ENCODE data around the gene PSEN1. TPM values are rescaled to one million over a fixed set of nuclear protein-coding genes. Genes with fewer than 3 reads are reported as not detected.

PSEN1 gene
- total and polyA plus RNA-seq, 10 of the 15 experiments (the other 5 are each of a cell fraction or from before 2014, with no cell fraction given), result 8.9 to 32.3 (median 21.8) TPM

- Histone ChIP-seq H3K9me3 (replicated peaks; ENCODE audit: control insufficient read depth, insufficient read depth, low read length) (no peaks in the 10 kb centered on the region), H3K4me2 (ENCODE audit: control insufficient read depth, insufficient read depth) (no peak overlapping the region), H3K27ac (ENCODE audit: control insufficient read depth, insufficient read depth) (no peak overlapping the region), H2AFZ (ENCODE audit: control insufficient read depth, low read depth, low read length) (no peak overlapping the region), H3K79me2 (ENCODE audit: control insufficient read depth, insufficient read depth, low read length) (peaks cover 4% of the 10 kb centered on the region; the same call in 1 of the 2 replicates), H3K9ac (ENCODE audit: control insufficient read depth, insufficient read depth, low read length) (no peak overlapping the region), H3K4me3 (no peak overlapping the region), H3K4me1 (ENCODE audit: control insufficient read depth, insufficient read depth, low read length) (peaks cover 26% of the 10 kb centered on the region), H4K20me1 (ENCODE audit: control insufficient read depth, insufficient read depth) (no peaks in the 10 kb centered on the region), H3K27me3 (replicated peaks in 1 of 2; ENCODE audit: control insufficient read depth in 2 of 2, insufficient read depth in 2 of 2, low read length in 1 of 2) (no peaks in the 10 kb centered on the region), H3K36me3 (ENCODE audit: control insufficient read depth in 2 of 2, insufficient read depth in 2 of 2, low read length in 1 of 2) (no peaks in the 10 kb centered on the region; a peak in 1 of 4 replicates)
- POLR2A ChIA-PET, result no interaction called here
- RAD21 ChIA-PET (ENCODE audit: unreplicated experiment), result no interaction called here
- no peak for FAIRE-seq
- SMC1A ChIA-PET (ENCODE audit: uncharacterized antibody, unreplicated experiment), result interaction anchor here (0.8 to 1.1 kb wide), 2 partner anchors 27 to 38 kb away, joined by 3 read pairs; no protein-coding TSS in a partner anchor
- in situ Hi-C loops (cut with MboI), result no loop called here
- intact Hi-C loops (cut with micrococcal nuclease; ENCODE audit: unreplicated experiment), result no loop called here
- no peak for DNase-seq (ENCODE audit: low read depth, low spot score)
- no peak for ATAC-seq
- TF ChIP-seq, protein P1, sequence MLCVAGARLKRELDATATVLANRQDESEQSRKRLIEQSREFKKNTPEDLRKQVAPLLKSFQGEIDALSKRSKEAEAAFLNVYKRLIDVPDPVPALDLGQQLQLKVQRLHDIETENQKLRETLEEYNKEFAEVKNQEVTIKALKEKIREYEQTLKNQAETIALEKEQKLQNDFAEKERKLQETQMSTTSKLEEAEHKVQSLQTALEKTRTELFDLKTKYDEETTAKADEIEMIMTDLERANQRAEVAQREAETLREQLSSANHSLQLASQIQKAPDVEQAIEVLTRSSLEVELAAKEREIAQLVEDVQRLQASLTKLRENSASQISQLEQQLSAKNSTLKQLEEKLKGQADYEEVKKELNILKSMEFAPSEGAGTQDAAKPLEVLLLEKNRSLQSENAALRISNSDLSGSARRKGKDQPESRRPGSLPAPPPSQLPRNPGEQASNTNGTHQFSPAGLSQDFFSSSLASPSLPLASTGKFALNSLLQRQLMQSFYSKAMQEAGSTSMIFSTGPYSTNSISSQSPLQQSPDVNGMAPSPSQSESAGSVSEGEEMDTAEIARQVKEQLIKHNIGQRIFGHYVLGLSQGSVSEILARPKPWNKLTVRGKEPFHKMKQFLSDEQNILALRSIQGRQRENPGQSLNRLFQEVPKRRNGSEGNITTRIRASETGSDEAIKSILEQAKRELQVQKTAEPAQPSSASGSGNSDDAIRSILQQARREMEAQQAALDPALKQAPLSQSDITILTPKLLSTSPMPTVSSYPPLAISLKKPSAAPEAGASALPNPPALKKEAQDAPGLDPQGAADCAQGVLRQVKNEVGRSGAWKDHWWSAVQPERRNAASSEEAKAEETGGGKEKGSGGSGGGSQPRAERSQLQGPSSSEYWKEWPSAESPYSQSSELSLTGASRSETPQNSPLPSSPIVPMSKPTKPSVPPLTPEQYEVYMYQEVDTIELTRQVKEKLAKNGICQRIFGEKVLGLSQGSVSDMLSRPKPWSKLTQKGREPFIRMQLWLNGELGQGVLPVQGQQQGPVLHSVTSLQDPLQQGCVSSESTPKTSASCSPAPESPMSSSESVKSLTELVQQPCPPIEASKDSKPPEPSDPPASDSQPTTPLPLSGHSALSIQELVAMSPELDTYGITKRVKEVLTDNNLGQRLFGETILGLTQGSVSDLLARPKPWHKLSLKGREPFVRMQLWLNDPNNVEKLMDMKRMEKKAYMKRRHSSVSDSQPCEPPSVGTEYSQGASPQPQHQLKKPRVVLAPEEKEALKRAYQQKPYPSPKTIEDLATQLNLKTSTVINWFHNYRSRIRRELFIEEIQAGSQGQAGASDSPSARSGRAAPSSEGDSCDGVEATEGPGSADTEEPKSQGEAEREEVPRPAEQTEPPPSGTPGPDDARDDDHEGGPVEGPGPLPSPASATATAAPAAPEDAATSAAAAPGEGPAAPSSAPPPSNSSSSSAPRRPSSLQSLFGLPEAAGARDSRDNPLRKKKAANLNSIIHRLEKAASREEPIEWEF (IDR thresholded peaks at IDR 0.05; ENCODE audit: insufficient replicate concordance, low read depth, low read length), result no peak
- TF ChIP-seq NR2C1 (IDR thresholded peaks at IDR 0.05), result no peak
- CTCF ChIA-PET, result no interaction called here
- no TSS peak for BruUV-seq (replicated peaks)
- 89% methylated on average over 27 of the region's 27 CpGs for WGBS (ENCODE audit: insufficient coverage, insufficient replicate concordance, low lambda C conversion rate, missing lambda C conversion rate)
Measured at GRCh38 chr14:73250781-73251500, 114.6 kb downstream of the PSEN1 start.

Measured in GM12878 (cell line).